ENCODE results near the gene SUGT1.
"Not testable (repeated sequence)": the region's sequence is repeated elsewhere in the genome, so short reads cannot be mapped to it uniquely, and the experiment has no call there.

Gene SUGT1

DNA sequence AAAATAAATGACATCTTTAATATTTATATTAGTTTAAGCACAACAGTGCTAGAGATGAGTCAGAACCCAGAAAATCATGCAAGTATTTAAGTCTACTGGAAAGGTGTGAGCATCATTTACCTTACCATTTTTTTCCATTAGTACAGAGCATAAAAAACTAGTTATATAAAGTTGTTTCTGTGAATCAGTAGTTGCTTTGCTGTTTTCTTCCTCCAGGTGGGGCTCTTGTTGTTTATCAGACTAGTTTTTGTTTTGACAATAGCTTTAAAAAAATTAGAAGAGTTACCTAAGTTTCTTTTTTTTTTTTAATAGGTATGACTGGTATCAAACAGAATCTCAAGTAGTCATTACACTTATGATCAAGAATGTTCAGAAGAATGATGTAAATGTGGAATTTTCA lies 12.7 kb downstream of the SUGT1 start:
- H3K36me3 ChIP-seq (ENCODE audit: control insufficient read depth, insufficient read depth, low read length) = peaks cover 2% of the 10 kb centered on the region
- H3K27me3 ChIP-seq (replicated peaks; ENCODE audit: control insufficient read depth, insufficient read depth, low read length) = no peaks in the 10 kb centered on the region
- no peak overlapping the region for H3K4me3 ChIP-seq (replicated peaks; ENCODE audit: low read depth, low read length)
- DNase-seq (ENCODE audit: extremely low read depth, insufficient read length) = peak; percentile 14
- TF ChIP-seq, protein P1, sequence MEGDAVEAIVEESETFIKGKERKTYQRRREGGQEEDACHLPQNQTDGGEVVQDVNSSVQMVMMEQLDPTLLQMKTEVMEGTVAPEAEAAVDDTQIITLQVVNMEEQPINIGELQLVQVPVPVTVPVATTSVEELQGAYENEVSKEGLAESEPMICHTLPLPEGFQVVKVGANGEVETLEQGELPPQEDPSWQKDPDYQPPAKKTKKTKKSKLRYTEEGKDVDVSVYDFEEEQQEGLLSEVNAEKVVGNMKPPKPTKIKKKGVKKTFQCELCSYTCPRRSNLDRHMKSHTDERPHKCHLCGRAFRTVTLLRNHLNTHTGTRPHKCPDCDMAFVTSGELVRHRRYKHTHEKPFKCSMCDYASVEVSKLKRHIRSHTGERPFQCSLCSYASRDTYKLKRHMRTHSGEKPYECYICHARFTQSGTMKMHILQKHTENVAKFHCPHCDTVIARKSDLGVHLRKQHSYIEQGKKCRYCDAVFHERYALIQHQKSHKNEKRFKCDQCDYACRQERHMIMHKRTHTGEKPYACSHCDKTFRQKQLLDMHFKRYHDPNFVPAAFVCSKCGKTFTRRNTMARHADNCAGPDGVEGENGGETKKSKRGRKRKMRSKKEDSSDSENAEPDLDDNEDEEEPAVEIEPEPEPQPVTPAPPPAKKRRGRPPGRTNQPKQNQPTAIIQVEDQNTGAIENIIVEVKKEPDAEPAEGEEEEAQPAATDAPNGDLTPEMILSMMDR (IDR thresholded peaks at IDR 0.05; ENCODE audit: insufficient read depth, low read length, poor library complexity, severe bottlenecking) = peak; percentile 50

DNA sequence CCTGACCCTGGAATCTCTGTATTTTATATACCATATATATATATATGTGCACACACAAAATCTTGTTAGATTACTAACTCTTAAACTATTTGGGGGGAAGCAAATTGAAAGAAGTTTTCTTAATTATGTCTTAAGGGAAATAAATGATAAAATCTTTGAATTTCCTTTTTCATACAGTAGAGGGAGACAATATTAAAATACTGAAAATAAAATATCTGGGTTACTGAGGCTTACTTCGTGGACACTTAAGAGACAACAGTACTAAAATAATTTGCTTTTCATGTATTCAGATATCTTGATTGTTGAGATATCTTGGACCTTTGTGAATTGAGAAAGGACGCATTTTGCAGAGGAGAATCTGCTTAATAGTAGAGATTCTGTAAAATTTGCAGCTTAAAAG lies 17.0 kb downstream of the SUGT1 start:
- H3K36me3 ChIP-seq (ENCODE audit: control insufficient read depth, insufficient read depth, low read length) = peaks cover 2% of the 10 kb centered on the region
- TF ChIP-seq, protein P1 (IDR thresholded peaks at IDR 0.05; ENCODE audit: insufficient read depth, low read length, poor library complexity, severe bottlenecking) = no peak
- H3K27me3 ChIP-seq (replicated peaks; ENCODE audit: control insufficient read depth, insufficient read depth, low read length) = no peaks in the 10 kb centered on the region
- no peak overlapping the region for H3K4me3 ChIP-seq (replicated peaks; ENCODE audit: low read depth, low read length)
- DNase-seq (ENCODE audit: extremely low read depth, insufficient read length) = no peak

DNA sequence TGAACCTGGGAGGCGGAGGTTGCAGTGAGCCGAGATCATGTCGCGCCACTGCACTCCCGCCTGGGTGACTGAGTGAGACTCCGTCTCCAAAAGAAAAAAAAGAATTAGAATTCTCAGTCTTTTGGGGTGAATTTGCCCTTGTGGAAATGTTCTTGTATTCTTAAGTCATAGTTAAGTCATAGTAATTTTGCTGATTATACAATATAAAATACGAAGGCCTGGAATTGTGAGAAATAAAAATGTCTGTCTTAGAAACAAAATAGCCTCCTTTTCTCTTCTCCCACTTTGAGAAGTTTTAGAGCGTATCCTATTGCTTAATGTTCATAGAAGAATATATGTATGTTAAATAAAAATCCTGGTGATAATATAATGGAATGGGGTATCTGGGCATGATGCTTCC lies 18.1 kb downstream of the SUGT1 start:
- peaks cover 2% of the 10 kb centered on the region for H3K36me3 ChIP-seq (ENCODE audit: control insufficient read depth, insufficient read depth, low read length)
- TF ChIP-seq, protein P1 (IDR thresholded peaks at IDR 0.05; ENCODE audit: insufficient read depth, low read length, poor library complexity, severe bottlenecking) = no peak
- no peaks in the 10 kb centered on the region for H3K27me3 ChIP-seq (replicated peaks; ENCODE audit: control insufficient read depth, insufficient read depth, low read length)
- H3K4me3 ChIP-seq (replicated peaks; ENCODE audit: low read depth, low read length) = no peak overlapping the region
- no peak for DNase-seq (ENCODE audit: extremely low read depth, insufficient read length)

DNA sequence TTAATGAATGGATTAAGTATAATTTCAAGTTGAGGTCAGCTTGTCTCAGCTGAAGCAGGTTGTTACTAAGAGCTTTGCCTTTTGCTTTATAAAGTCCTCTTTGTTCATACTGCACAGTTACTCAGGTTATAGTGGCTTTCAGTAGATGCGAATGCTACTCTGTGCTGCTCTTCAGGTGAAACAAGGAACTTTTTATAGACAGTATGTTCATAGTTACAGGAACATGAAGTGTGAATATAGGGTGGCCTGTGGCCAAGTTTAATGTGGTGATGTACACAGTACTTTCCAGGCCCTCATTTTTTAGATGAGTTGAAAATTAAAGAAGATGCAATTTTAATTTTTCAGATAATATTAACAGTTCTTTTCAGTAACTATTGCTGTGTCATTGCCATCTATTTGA lies 20.8 kb downstream of the SUGT1 start:
- TF ChIP-seq, protein P1 (IDR thresholded peaks at IDR 0.05; ENCODE audit: insufficient read depth, low read length, poor library complexity, severe bottlenecking) = no peak
- H3K27me3 ChIP-seq (replicated peaks; ENCODE audit: control insufficient read depth, insufficient read depth, low read length) = no peaks in the 10 kb centered on the region
- no peak for DNase-seq (ENCODE audit: extremely low read depth, insufficient read length)
- H3K4me3 ChIP-seq (replicated peaks; ENCODE audit: low read depth, low read length) = no peak overlapping the region
- H3K36me3 ChIP-seq (ENCODE audit: control insufficient read depth, insufficient read depth, low read length) = no peaks in the 10 kb centered on the region; the same call in none of the 2 replicates

DNA sequence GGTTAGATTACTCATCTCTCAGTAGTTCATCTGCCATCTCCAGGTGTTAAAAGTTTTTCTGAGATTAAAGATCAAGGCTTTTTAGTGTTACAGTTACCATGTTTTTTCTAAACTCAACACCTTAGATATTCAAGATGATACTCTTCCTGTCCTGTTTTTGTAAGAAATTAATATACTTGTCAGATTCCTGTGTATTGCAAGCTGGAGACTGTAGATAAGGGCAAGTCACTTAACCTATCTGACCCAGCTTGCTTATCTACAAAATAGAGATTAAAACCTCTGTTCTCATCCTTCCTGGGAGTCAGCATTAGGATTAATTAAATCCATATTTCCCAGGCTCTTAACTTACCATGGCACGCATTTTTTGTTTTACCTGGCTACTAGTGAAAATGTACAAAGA lies 25.2 kb downstream of the SUGT1 start:
- H3K27me3 ChIP-seq (replicated peaks; ENCODE audit: control insufficient read depth, insufficient read depth, low read length) = no peaks in the 10 kb centered on the region
- no peak for DNase-seq (ENCODE audit: extremely low read depth, insufficient read length)
- peaks cover 3% of the 10 kb centered on the region for H3K36me3 ChIP-seq (ENCODE audit: control insufficient read depth, insufficient read depth, low read length)
- TF ChIP-seq, protein P1 (IDR thresholded peaks at IDR 0.05; ENCODE audit: insufficient read depth, low read length, poor library complexity, severe bottlenecking) = no peak
- no peak overlapping the region for H3K4me3 ChIP-seq (replicated peaks; ENCODE audit: low read depth, low read length)

DNA sequence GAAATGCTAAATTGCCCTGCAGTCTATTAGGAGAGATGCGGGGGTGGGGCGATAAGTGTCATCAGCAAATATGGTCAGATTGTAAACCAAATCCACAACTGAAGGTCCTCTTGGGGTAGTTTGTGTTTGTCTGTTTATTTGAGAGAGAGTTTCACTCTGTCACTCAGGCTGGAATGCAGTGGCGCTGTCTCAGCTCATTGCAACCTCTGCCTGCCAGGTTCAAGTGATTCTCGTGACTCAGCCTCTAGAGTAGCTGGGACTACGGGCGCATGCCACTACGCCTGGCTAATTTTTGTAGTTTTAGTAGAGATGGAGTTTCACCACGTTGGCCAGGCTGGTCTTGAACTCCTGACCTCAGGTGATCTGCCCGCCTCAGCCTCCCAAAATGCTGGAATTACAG lies 33.2 kb downstream of the SUGT1 start:
- not testable (repeated sequence) for H3K36me3 ChIP-seq (ENCODE audit: control insufficient read depth, insufficient read depth, low read length); H3K27me3 ChIP-seq (replicated peaks; ENCODE audit: control insufficient read depth, insufficient read depth, low read length); H3K4me3 ChIP-seq (replicated peaks; ENCODE audit: low read depth, low read length); DNase-seq (ENCODE audit: extremely low read depth, insufficient read length)
